HepG2 (cell line): Measurements from ENCODE around the gene TULP4. TPM values are rescaled to one million over a fixed set of nuclear protein-coding genes. Genes with fewer than 3 reads are reported as not detected.
A peak's percentile ranks its signal among the peaks of the same experiment; 100 is the strongest.
"Not testable (repeated sequence)": the region's sequence is repeated elsewhere in the genome, so short reads cannot be mapped to it uniquely, and the experiment has no call there.

Source experiments
- ATAC-seq: fragments of 200-7000 bp; cut with Tn5 transposase; 3 replicates; pipeline ENCODE4 v1.9.1; 2020; ENCODE audit warnings: mild to moderate bottlenecking, moderate library complexity
- BruUV-seq: library from RNA; stranded (reverse); fragments of 400-500 nt; replicated peaks from 2 replicates; lab custom pipeline; 2021; lab: Mats Ljungman, UMichigan
- CTCF ChIA-PET: fragments of 300-600 bp; formaldehyde crosslinking; extraction: SDS; loops from one replicate; lab custom pipeline; 2021; ENCODE audit warnings: low total read pairs, inconsistent platforms, low intra/inter-chr PET ratio; lab: Yijun Ruan, JAX
- POLR2A ChIA-PET: fragments of 350-600 bp; sonication (Branson Sonifier 250); formaldehyde crosslinking; loops from one replicate; lab custom pipeline; 2020; ENCODE audit warnings: antibody characterized with exemption, inconsistent platforms; lab: Yijun Ruan, JAX
- DNase-seq: peaks from one replicate; pipeline ENCODE4 v3.0.0-alpha.2; 2015; ENCODE audit warnings: low spot score
- FAIRE-seq: peaks from 3 replicates; lab custom pipeline; 2011; peaks lifted over from hg19 to GRCh38; lab: Jason Lieb, UNC
- H2AFZ ChIP-seq: one replicate; pipeline ENCODE4 v1.6.1; 2011; ENCODE audit warnings: low read length, inconsistent platforms
- H3K27ac ChIP-seq: fragments of 300-600 bp; 3 replicates; pipeline ENCODE4 v1.8.0; 2011; ENCODE audit warnings: mixed run types, mild to moderate bottlenecking, mixed read lengths, low read length, inconsistent platforms; ENCODE audit not compliant: insufficient read depth; ENCODE audit errors: extremely low read length
- H3K27me3 ChIP-seq, 2 experiments: fragments of 200-600 bp in 1 of 2; 2 replicates in 1 of 2; 3 replicates in 1 of 2; pipeline versions ENCODE4 v1.6.0 to v1.8.0; 2011; ENCODE audit warnings: low read length in 2 of 2, mild to moderate bottlenecking in 2 of 2, moderate library complexity in 2 of 2, inconsistent platforms in 1 of 2; ENCODE audit not compliant: insufficient read depth in 2 of 2, control insufficient read depth in 1 of 2
- H3K36me3 ChIP-seq, 2 experiments: fragments of 200-600 bp in 1 of 2; replicated peaks in 1 of 2; 2 replicates in 1 of 2; 3 replicates in 1 of 2; pipeline versions ENCODE4 v1.5.1 to v1.8.0; 2011; ENCODE audit warnings: low read length in 2 of 2, inconsistent platforms in 1 of 2; ENCODE audit not compliant: insufficient read depth in 2 of 2, control insufficient read depth in 1 of 2
- H3K4me1 ChIP-seq: 2 replicates; pipeline ENCODE4 v1.5.1; 2012; ENCODE audit warnings: low read length, inconsistent platforms; ENCODE audit not compliant: insufficient read depth
- H3K4me2 ChIP-seq: 2 replicates; pipeline ENCODE4 v1.6.0; 2011; ENCODE audit warnings: low read depth, low read length, inconsistent platforms
- H3K4me3 ChIP-seq, 3 experiments: fragments of 200-600 bp in 1 of 3; sonication (generic), shearing (Covaris generic) in 1 of 3; replicated peaks in 1 of 3; 2 replicates each; pipeline ENCODE4 v1.5.1; 2011 to 2016; ENCODE audit warnings: low read length in 3 of 3, inconsistent platforms in 2 of 3, low read depth in 2 of 3, mild to moderate bottlenecking in 2 of 3, control low read depth in 1 of 3, mixed read lengths in 1 of 3; ENCODE audit not compliant: insufficient read depth in 1 of 3
- H3K79me2 ChIP-seq: one replicate; pipeline ENCODE4 v1.6.1; 2011; ENCODE audit warnings: low read length, inconsistent platforms; ENCODE audit not compliant: insufficient read depth
- H3K9ac ChIP-seq: 2 replicates; pipeline ENCODE4 v1.6.0; 2011; ENCODE audit warnings: mild to moderate bottlenecking, low read depth, low read length, inconsistent platforms; ENCODE audit not compliant: insufficient read depth
- H3K9me3 ChIP-seq: 2 replicates; pipeline ENCODE4 v1.5.1; 2012; ENCODE audit warnings: mild to moderate bottlenecking, low read length
- H4K20me1 ChIP-seq: 2 replicates; pipeline ENCODE4 v1.6.0; 2011; ENCODE audit warnings: inconsistent platforms, mild to moderate bottlenecking, low read length, moderate library complexity; ENCODE audit not compliant: insufficient read depth
- ARID4A ChIP-seq: sonication (generic); formaldehyde crosslinking; IDR thresholded peaks from 2 replicates; pipeline ENCODE4 v1.5.0; 2020; ENCODE audit warnings: mild to moderate bottlenecking, missing genetic modification reagents, borderline replicate concordance
- HNRNPK ChIP-seq: fragments of 200-400 bp; formaldehyde crosslinking; IDR thresholded peaks from 2 replicates; pipeline ENCODE4 v1.6.1; 2018; ENCODE audit warnings: low read length, low read depth, moderate library complexity, mild to moderate bottlenecking; ENCODE audit not compliant: poor library complexity, severe bottlenecking
- PCBP1 ChIP-seq: fragments of 200-400 bp; formaldehyde crosslinking; IDR thresholded peaks from 2 replicates; pipeline ENCODE4 v1.6.1; 2017; ENCODE audit warnings: mild to moderate bottlenecking, low read depth, low read length, borderline replicate concordance
- ZNF296 ChIP-seq: sonication (generic); formaldehyde crosslinking; conservative IDR thresholded peaks from 2 replicates; pipeline ENCODE4 v1.5.0; 2020; ENCODE audit warnings: mild to moderate bottlenecking, missing genetic modification reagents
- WGBS: methylation state at CpG from one replicate; pipeline ENCODE4 v1.1.6; 2017; ENCODE audit warnings: low lambda C conversion rate; 5-methylcytosine and 5-hydroxymethylcytosine counted together
- in situ Hi-C: cut with HindIII; loops from 2 replicates; pipeline ENCODE4 v1.10.0; 2017; ENCODE audit warnings: low pct_unique_long_range_greater_than_20kb; ENCODE audit not compliant: extremely low pct_ligation_motif_present
- intact Hi-C: fragments of 100-400 bp; cut with micrococcal nuclease; formaldehyde crosslinking; loops from one replicate; pipeline ENCODE4 v1.10.0; 2022; ENCODE audit not compliant: unreplicated experiment
- polyA plus RNA-seq, 8 experiments: library from polyadenylated mRNA; depleted of rRNA in 3 of 8; stranded (reverse) in 7 of 8; unstranded in 1 of 8; fragments of >200 nt; fragmentation: Illumina TruSeq in 4 of 8; extraction: Trizol in 4 of 8; gene quantifications; 2 replicates each; pipeline versions ENCODE4 v1.2.1 to v1.2.3, GENCODE V29; 2011 to 2016; ENCODE audit warnings: low read depth in 4 of 8, missing spikeins in 1 of 8, mixed read lengths in 1 of 8; ENCODE audit not compliant: insufficient read depth in 1 of 8
- total RNA-seq, 5 experiments: library from RNA; depleted of rRNA; stranded (reverse); fragments of >200 nt; fragmentation: Illumina TruSeq; extraction: Trizol; gene quantifications; 2 replicates each; pipeline ENCODE4 v1.2.3, GENCODE V29; 2016; ENCODE audit warnings: low read depth in 1 of 5

TULP4 gene
- total and polyA plus RNA-seq, 2 of the 13 experiments (the other 11 are each of a cell fraction or from before 2014, with no cell fraction given): 21.1 to 122 TPM

- TF ChIP-seq ARID4A (CRISPR knock-in tag): 0 out of 2 replicates have a peak, but pooled peaks have one; percentile 19
Observed at GRCh38 chr6:158524311-158524710, 212.0 kb downstream of the TULP4 start (continued).

GRCh38 chr6:158527858-158528257 lies 215.6 kb downstream of the TULP4 start:
- POLR2A ChIA-PET, H3K27ac ChIP-seq, intact Hi-C loops, in situ Hi-C loops, H3K9ac ChIP-seq, H4K20me1 ChIP-seq, H3K4me1 ChIP-seq, H3K27me3 ChIP-seq, H3K79me2 ChIP-seq, H2AFZ ChIP-seq, ATAC-seq, H3K36me3 ChIP-seq, DNase-seq, FAIRE-seq, H3K9me3 ChIP-seq, CTCF ChIA-PET, H3K4me2 ChIP-seq, H3K4me3 ChIP-seq: not testable (repeated sequence)
- TSS peak; percentile 19 for BruUV-seq
- 16% methylated on average over 1 of the region's 1 CpG for WGBS

- Histone ChIP-seq H3K4me2 (no peak overlapping the region), H3K4me1 (peaks cover 6% of the 10 kb centered on the region; the same call in 1 of the 2 replicates), H3K4me3 (no peak overlapping the region), H3K9ac (no peak overlapping the region), H3K36me3 (no peaks in the 10 kb centered on the region), H3K27ac (no peak overlapping the region), H3K27me3 (no peaks in the 10 kb centered on the region), H3K9me3 (no peaks in the 10 kb centered on the region), H2AFZ (no peak overlapping the region), H4K20me1 (no peaks in the 10 kb centered on the region), H3K79me2 (no peaks in the 10 kb centered on the region)
- TF ChIP-seq ZNF296: no peak
- TF ChIP-seq HNRNPK: peak; percentile 86
- TF ChIP-seq PCBP1: 0 out of 2 replicates have a peak, but pooled peaks have one; percentile 54
- in situ Hi-C loops: no loop called here
- no peak for DNase-seq
- intact Hi-C loops: no loop called here
- ChIA-PET POLR2A (no interaction called here), CTCF (no interaction called here)
- no TSS peak for BruUV-seq
- 50% methylated on average over 6 of the region's 6 CpGs for WGBS
- FAIRE-seq: no peak
- no peak for ATAC-seq
Observed at GRCh38 chr6:158528826-158529225, 216.6 kb downstream of the TULP4 start.
